ENCODE data around the gene FHOD3. TPM values are rescaled to one million over a fixed set of nuclear protein-coding genes. Genes with fewer than 3 reads are reported as not detected.

FHOD3 gene
- total RNA-seq, 2 experiments from 2014 or later = not detected

- Mint-ChIP-seq H3K4me3 (no peak overlapping the region), H3K27ac (no peak overlapping the region), H3K36me3 (peaks cover 1% of the 10 kb centered on the region), H3K27me3 (peaks cover 27% of the 10 kb centered on the region), H3K4me1 (ENCODE audit: low read depth) (no peaks in the 10 kb centered on the region), H3K9me3 (peaks cover 12% of the 10 kb centered on the region)
- ChIA-PET CTCF (interaction anchor here (1.2 kb wide), 1 partner anchor 30 kb away, joined by 3 read pairs; no protein-coding TSS in a partner anchor), POLR2A (no interaction called here)
- intact Hi-C loops (cut with micrococcal nuclease) = no loop called here
- no peak for DNase-seq
These were observed 16.6 kb downstream of the FHOD3 start for GRCh38 chr18:36314098-36314497.

- ChIA-PET POLR2A (no interaction called here), CTCF (interaction anchor here (1.2 kb wide), 1 partner anchor 31 kb away, joined by 3 read pairs; no protein-coding TSS in a partner anchor)
- intact Hi-C loops (cut with micrococcal nuclease) = no loop called here
- DNase-seq = no peak
- Mint-ChIP-seq H3K4me3 (no peak overlapping the region), H3K27ac (no peak overlapping the region), H3K27me3 (peaks cover 25% of the 10 kb centered on the region), H3K4me1 (ENCODE audit: low read depth) (no peaks in the 10 kb centered on the region), H3K36me3 (peaks cover 1% of the 10 kb centered on the region), H3K9me3 (peaks cover 17% of the 10 kb centered on the region)
These were observed 17.2 kb downstream of the FHOD3 start for GRCh38 chr18:36314754-36315153.

- Mint-ChIP-seq H3K4me1 (ENCODE audit: low read depth) (no peaks in the 10 kb centered on the region), H3K27me3 (peaks cover 20% of the 10 kb centered on the region), H3K4me3 (no peak overlapping the region), H3K9me3 (peaks cover 17% of the 10 kb centered on the region), H3K27ac (no peak overlapping the region), H3K36me3 (peaks cover 1% of the 10 kb centered on the region)
- POLR2A ChIA-PET = no interaction called here
- CTCF ChIA-PET = interaction anchor here (0.6 kb wide), 1 partner anchor 56 kb away, joined by 3 read pairs; no protein-coding TSS in a partner anchor
- DNase-seq = no peak
- intact Hi-C loops (cut with micrococcal nuclease) = no loop called here
These were observed 18.2 kb downstream of the FHOD3 start for GRCh38 chr18:36315736-36316135.

DNA sequence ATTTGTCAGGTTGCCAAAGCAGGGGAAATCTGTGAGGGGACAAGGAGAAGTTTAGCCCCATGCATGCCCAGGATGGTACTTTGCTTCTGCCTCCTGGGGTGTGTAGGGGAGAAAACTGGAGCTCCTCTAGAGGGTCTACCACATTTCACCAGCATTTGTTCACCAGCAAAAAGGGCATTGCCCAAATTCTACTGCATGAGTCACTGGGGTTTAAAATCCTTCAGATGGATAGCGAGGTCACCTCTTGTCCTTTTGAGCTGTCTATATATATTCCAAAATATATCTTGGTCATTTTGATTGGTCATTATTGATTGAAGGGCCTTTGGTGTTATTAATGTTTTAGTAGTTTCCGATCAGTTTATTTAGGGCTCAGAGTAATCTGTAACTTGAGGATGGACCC is 18.7 kb downstream of the FHOD3 start:
- no peak for DNase-seq
- ChIA-PET POLR2A (no interaction called here), CTCF (interaction anchor here (0.6 kb wide), 1 partner anchor 57 kb away, joined by 3 read pairs; no protein-coding TSS in a partner anchor)
- intact Hi-C loops (cut with micrococcal nuclease) = no loop called here
- no peaks in the 10 kb centered on the region for H3K4me1 Mint-ChIP-seq (ENCODE audit: low read depth)
- peaks cover 19% of the 10 kb centered on the region for H3K27me3 Mint-ChIP-seq
- no peak overlapping the region for H3K4me3 Mint-ChIP-seq
- H3K36me3 Mint-ChIP-seq = peaks cover 1% of the 10 kb centered on the region
- peaks cover 17% of the 10 kb centered on the region for H3K9me3 Mint-ChIP-seq
- H3K27ac Mint-ChIP-seq = no peak overlapping the region

- intact Hi-C loops (cut with micrococcal nuclease) = no loop called here
- Mint-ChIP-seq H3K27ac (no peak overlapping the region), H3K4me1 (ENCODE audit: low read depth) (no peaks in the 10 kb centered on the region), H3K9me3 (peaks cover 17% of the 10 kb centered on the region), H3K36me3 (peaks cover 1% of the 10 kb centered on the region), H3K4me3 (no peak overlapping the region), H3K27me3 (peaks cover 17% of the 10 kb centered on the region)
- CTCF ChIA-PET = no interaction called here
- POLR2A ChIA-PET = no interaction called here
- DNase-seq = no peak
These were observed 24.3 kb downstream of the FHOD3 start for GRCh38 chr18:36321658-36322407.

GRCh38 chr18:36322408-36322728 is 24.9 kb downstream of the FHOD3 start:
- intact Hi-C loops (cut with micrococcal nuclease) = no loop called here
- Mint-ChIP-seq H3K27ac (no peak overlapping the region), H3K27me3 (peaks cover 17% of the 10 kb centered on the region), H3K9me3 (peaks cover 17% of the 10 kb centered on the region), H3K4me1 (ENCODE audit: low read depth) (no peaks in the 10 kb centered on the region), H3K36me3 (peaks cover 1% of the 10 kb centered on the region), H3K4me3 (no peak overlapping the region)
- ChIA-PET POLR2A (no interaction called here), CTCF (no interaction called here)
- no peak for DNase-seq

DNA sequence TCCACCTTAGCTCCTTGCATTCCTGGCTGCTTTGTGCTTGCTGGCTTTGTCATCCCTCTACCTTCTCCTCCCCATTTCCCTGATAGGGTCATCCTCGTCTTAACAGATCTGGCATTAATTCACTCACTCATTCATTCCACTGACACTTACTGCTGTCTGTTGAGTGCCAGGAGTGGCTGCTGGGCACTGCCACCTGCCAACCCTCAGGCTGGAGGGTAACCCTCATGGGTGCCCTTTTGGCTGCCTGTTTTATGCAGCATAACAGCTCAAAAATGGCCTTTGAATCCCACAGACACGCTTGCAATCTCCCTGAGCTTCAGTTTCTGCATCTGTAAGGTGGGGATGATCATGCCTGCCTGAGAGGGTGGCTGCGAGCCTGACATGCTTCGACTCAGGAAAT is 25.2 kb downstream of the FHOD3 start:
- Mint-ChIP-seq H3K9me3 (peaks cover 17% of the 10 kb centered on the region), H3K27ac (no peak overlapping the region), H3K27me3 (peaks cover 17% of the 10 kb centered on the region), H3K4me3 (no peak overlapping the region), H3K36me3 (peaks cover 1% of the 10 kb centered on the region), H3K4me1 (ENCODE audit: low read depth) (no peaks in the 10 kb centered on the region)
- CTCF ChIA-PET = no interaction called here
- intact Hi-C loops (cut with micrococcal nuclease) = no loop called here
- DNase-seq = no peak
- POLR2A ChIA-PET = no interaction called here

- intact Hi-C loops (cut with micrococcal nuclease) = no loop called here
- DNase-seq = no peak
- H3K4me3 Mint-ChIP-seq = no peak overlapping the region
- H3K9me3 Mint-ChIP-seq = peaks cover 12% of the 10 kb centered on the region
- H3K36me3 Mint-ChIP-seq = peaks cover under 1% of the 10 kb centered on the region
- peaks cover 21% of the 10 kb centered on the region for H3K27me3 Mint-ChIP-seq
- POLR2A ChIA-PET = no interaction called here
- CTCF ChIA-PET = no interaction called here
- H3K27ac Mint-ChIP-seq = no peak overlapping the region
- no peaks in the 10 kb centered on the region for H3K4me1 Mint-ChIP-seq (ENCODE audit: low read depth)
These were observed 25.9 kb downstream of the FHOD3 start for GRCh38 chr18:36323421-36323820.

- no peaks in the 10 kb centered on the region for H3K4me1 Mint-ChIP-seq (ENCODE audit: low read depth)
These were observed 28.3 kb downstream of the FHOD3 start for GRCh38 chr18:36325846-36326245.

DNA sequence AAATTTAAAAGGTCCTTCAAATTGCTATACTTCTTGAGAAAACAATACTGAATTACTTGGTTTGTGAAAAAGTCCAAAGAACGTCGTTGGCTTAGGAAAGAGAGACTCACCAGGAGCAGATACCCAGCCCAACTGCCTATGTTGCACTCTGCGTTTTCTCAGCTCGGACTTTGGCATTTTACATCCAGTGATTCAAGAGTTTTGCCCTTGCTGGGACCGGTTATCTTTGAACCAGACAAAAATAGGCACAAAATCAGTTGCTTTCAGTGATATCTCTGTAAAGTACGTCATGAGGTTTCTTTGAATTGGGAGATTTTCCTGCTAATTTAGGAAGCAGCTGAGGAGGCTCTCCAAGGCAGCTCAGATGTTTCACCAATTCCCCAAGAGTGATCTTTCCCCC is 29.3 kb downstream of the FHOD3 start:
- intact Hi-C loops (cut with micrococcal nuclease) = no loop called here
- no peak overlapping the region for H3K4me3 Mint-ChIP-seq

More at GRCh38 chr18:36325846-36326245, 28.3 kb downstream of the FHOD3 start:
- Mint-ChIP-seq H3K9me3 (no peaks in the 10 kb centered on the region), H3K36me3 (no peaks in the 10 kb centered on the region), H3K4me3 (no peak overlapping the region), H3K27ac (no peak overlapping the region), H3K27me3 (peaks cover 23% of the 10 kb centered on the region)
- no peak for DNase-seq
- intact Hi-C loops (cut with micrococcal nuclease) = no loop called here
- CTCF ChIA-PET = no interaction called here
- POLR2A ChIA-PET = no interaction called here

DNA sequence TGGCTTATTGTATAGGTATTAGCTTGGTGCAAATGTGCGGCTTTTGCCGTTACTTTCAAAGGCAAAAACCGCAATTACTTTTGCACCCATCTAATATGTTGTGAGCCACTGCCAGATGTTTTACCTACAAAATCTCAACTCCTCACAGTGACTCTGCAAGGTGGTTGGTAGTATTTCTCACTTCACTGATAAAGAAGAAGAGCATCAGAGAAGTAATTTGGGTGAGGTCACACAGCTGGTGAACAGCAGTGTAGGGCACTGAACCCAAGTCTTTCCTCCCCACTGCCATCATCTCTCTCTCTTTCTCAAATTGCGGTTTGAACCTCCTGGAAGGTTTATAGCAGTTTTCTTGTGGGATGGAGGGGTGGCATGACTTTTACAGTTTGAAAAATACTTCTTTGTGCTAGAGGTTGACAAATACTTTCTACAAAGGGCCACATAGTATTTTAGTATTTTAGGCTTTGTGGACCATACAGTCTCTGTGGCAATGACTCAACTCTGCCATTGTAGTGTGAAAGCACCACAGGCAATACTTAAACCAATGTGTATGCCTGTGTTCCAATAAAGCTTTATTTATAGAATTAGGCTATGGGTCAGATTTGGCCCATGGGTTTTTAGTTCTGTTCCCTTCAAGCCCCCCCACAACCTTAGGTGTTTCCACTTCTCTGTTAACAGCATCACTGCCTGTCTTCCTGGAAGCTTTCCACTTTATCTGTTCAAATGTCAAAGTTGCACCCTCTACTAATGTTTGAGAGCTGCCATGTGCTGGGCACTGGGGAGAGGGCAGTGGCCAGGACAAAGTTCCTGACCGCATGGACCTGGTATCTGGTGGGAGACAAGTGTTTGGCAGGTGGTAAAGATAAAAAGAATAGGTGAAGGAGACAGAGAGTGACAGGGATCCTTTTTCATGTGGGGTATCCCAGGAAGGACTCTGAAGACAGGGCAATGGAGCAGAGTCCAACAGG is 30.1 kb downstream of the FHOD3 start:
- Mint-ChIP-seq H3K36me3 (no peaks in the 10 kb centered on the region), H3K9me3 (no peaks in the 10 kb centered on the region), H3K27me3 (peaks cover 19% of the 10 kb centered on the region), H3K27ac (no peak overlapping the region), H3K4me1 (ENCODE audit: low read depth) (no peaks in the 10 kb centered on the region), H3K4me3 (no peak overlapping the region)
- ChIA-PET CTCF (no interaction called here), POLR2A (no interaction called here)
- intact Hi-C loops (cut with micrococcal nuclease) = no loop called here
- DNase-seq = no peak

More for the DNA sequence above, 29.3 kb downstream of the FHOD3 start:
- no peak for DNase-seq
- POLR2A ChIA-PET = no interaction called here
- Mint-ChIP-seq H3K4me1 (ENCODE audit: low read depth) (no peaks in the 10 kb centered on the region), H3K27me3 (peaks cover 23% of the 10 kb centered on the region), H3K27ac (no peak overlapping the region), H3K36me3 (no peaks in the 10 kb centered on the region), H3K9me3 (no peaks in the 10 kb centered on the region)
- CTCF ChIA-PET = no interaction called here

- intact Hi-C loops (cut with micrococcal nuclease) = no loop called here
- no peak overlapping the region for H3K4me3 Mint-ChIP-seq
- no peak for DNase-seq
- H3K36me3 Mint-ChIP-seq = no peaks in the 10 kb centered on the region
- H3K9me3 Mint-ChIP-seq = no peaks in the 10 kb centered on the region
- no peak overlapping the region for H3K27ac Mint-ChIP-seq
- ChIA-PET POLR2A (no interaction called here), CTCF (no interaction called here)
- H3K27me3 Mint-ChIP-seq = peaks cover 17% of the 10 kb centered on the region
- H3K4me1 Mint-ChIP-seq (ENCODE audit: low read depth) = no peaks in the 10 kb centered on the region
These were observed 30.9 kb downstream of the FHOD3 start for GRCh38 chr18:36328385-36328858.
